Endothelial cell of umbilical vein (primary cell): ENCODE measurements around the gene RPL15. TPM values are rescaled to one million over a fixed set of nuclear protein-coding genes. Genes with fewer than 3 reads are reported as not detected.

Experiments used
- BruUV-seq: library from RNA; stranded (reverse); fragments of 400-500 nt; replicated peaks from 2 replicates; lab custom pipeline; 2021; lab: Mats Ljungman, UMichigan
- CTCF ChIA-PET: fragments of 300-600, 350-600 bp; sonication (Branson Sonifier 250); formaldehyde crosslinking; loops from one replicate; lab custom pipeline; 2021; ENCODE audit warnings: antibody characterized with exemption, inconsistent platforms; lab: Charles Lee
- POLR2A ChIA-PET: fragments of 300-600, 350-600 bp; sonication (Branson Sonifier 250); formaldehyde crosslinking; loops from one replicate; lab custom pipeline; 2021; ENCODE audit warnings: antibody characterized with exemption, inconsistent platforms; lab: Charles Lee
- DNase-seq: peaks from one replicate; pipeline ENCODE4 v3.0.0-alpha.2; 2011; ENCODE audit warnings: low read depth, low spot score
- FAIRE-seq: peaks from 2 replicates; lab custom pipeline; 2011; peaks lifted over from hg19 to GRCh38; lab: Jason Lieb, UNC
- H2AFZ ChIP-seq: 2 replicates; pipeline ENCODE4 v1.6.0; 2012; ENCODE audit warnings: low read depth, low read length, control low read depth, inconsistent platforms
- H3K27ac ChIP-seq: 2 replicates; pipeline ENCODE4 v1.5.1; 2011; ENCODE audit warnings: low read depth, mild to moderate bottlenecking, control low read depth, low read length, moderate library complexity; ENCODE audit not compliant: insufficient read depth
- H3K27me3 ChIP-seq, 2 experiments: 2 replicates each; pipeline versions ENCODE4 v1.6.0 to v1.6.1; 2011; ENCODE audit warnings: low read length in 2 of 2, mixed read lengths in 1 of 2; ENCODE audit not compliant: control insufficient read depth in 2 of 2, insufficient read depth in 2 of 2
- H3K36me3 ChIP-seq, 2 experiments: 2 replicates in 1 of 2; 3 replicates in 1 of 2; pipeline ENCODE4 v1.5.1; 2011; ENCODE audit warnings: low read length in 2 of 2, mild to moderate bottlenecking in 1 of 2, moderate library complexity in 1 of 2; ENCODE audit not compliant: control insufficient read depth in 2 of 2, insufficient read depth in 2 of 2; ENCODE audit errors: extremely low read depth in 1 of 2
- H3K4me1 ChIP-seq: 3 replicates; pipeline ENCODE4 v1.5.1; 2011; ENCODE audit warnings: mild to moderate bottlenecking, low read length; ENCODE audit not compliant: control insufficient read depth, insufficient read depth; ENCODE audit errors: extremely low read depth
- H3K4me2 ChIP-seq: 2 replicates; pipeline ENCODE4 v1.6.1; 2011; ENCODE audit warnings: low read length, control low read depth, mixed read lengths; ENCODE audit not compliant: insufficient read depth
- H3K4me3 ChIP-seq, 3 experiments: fragments of 200-600 bp in 1 of 3; sonication (generic), shearing (Covaris generic) in 1 of 3; replicated peaks in 1 of 3; 2 replicates each; pipeline ENCODE4 v1.5.1; 2011 to 2016; ENCODE audit warnings: control low read depth in 3 of 3, low read length in 3 of 3, mild to moderate bottlenecking in 2 of 3, inconsistent platforms in 1 of 3, low read depth in 1 of 3, moderate library complexity in 1 of 3; ENCODE audit not compliant: insufficient read depth in 1 of 3
- H3K79me2 ChIP-seq: 2 replicates; pipeline ENCODE4 v1.6.0; 2012; ENCODE audit warnings: low read length, inconsistent platforms; ENCODE audit not compliant: control insufficient read depth, insufficient read depth
- H3K9ac ChIP-seq: replicated peaks from 2 replicates; pipeline ENCODE3; 2011; ENCODE audit warnings: low read length, control low read depth; ENCODE audit not compliant: insufficient read depth; ENCODE audit errors: extremely low read depth
- H3K9me1 ChIP-seq: replicated peaks from 3 replicates; pipeline ENCODE4 v1.6.0; 2011; ENCODE audit warnings: mild to moderate bottlenecking, low read length; ENCODE audit not compliant: control insufficient read depth, insufficient read depth; ENCODE audit errors: extremely low read depth
- H3K9me3 ChIP-seq: replicated peaks from 2 replicates; pipeline ENCODE4 v1.5.1; 2012; ENCODE audit warnings: low read length, inconsistent platforms; ENCODE audit not compliant: control insufficient read depth, insufficient read depth
- H4K20me1 ChIP-seq: replicated peaks from 2 replicates; pipeline ENCODE3; 2011; ENCODE audit warnings: mild to moderate bottlenecking, low read length; ENCODE audit not compliant: control insufficient read depth, insufficient read depth; ENCODE audit errors: extremely low read depth
- EZH2 ChIP-seq: IDR thresholded peaks from 2 replicates; pipeline ENCODE4 v1.6.1; 2012; ENCODE audit warnings: borderline replicate concordance, low read depth, mild to moderate bottlenecking, moderate library complexity, low read length, inconsistent platforms; ENCODE audit not compliant: severe bottlenecking
- FOS ChIP-seq: IDR thresholded peaks from 2 replicates; pipeline ENCODE4 v1.6.1; 2011; ENCODE audit warnings: mild to moderate bottlenecking, low read length, moderate library complexity, borderline replicate concordance; ENCODE audit not compliant: insufficient read depth
- GATA2 ChIP-seq: IDR thresholded peaks from 2 replicates; pipeline ENCODE4 v1.7.0; 2011; ENCODE audit warnings: low read depth, mild to moderate bottlenecking, moderate library complexity, mixed read lengths, low read length; ENCODE audit not compliant: insufficient read length, insufficient read depth
- JUN ChIP-seq: IDR thresholded peaks from 2 replicates; pipeline ENCODE4 v1.6.1; 2011; ENCODE audit warnings: borderline replicate concordance, low read depth; ENCODE audit not compliant: insufficient read length, insufficient read depth
- MAX ChIP-seq: IDR thresholded peaks from 2 replicates; pipeline ENCODE4 v1.6.1; 2011; ENCODE audit not compliant: insufficient read depth, insufficient read length
- MYC ChIP-seq: IDR thresholded peaks from one replicate; pipeline ENCODE4 v1.6.1; 2011; ENCODE audit warnings: mild to moderate bottlenecking, low read depth, low read length
- POLR2A ChIP-seq: IDR thresholded peaks from 2 replicates; pipeline ENCODE4 v1.6.1; 2012; ENCODE audit warnings: low read depth, mild to moderate bottlenecking, control low read depth, low read length
- POLR2AphosphoS5 ChIP-seq: IDR thresholded peaks from 2 replicates; pipeline ENCODE4 v1.6.1; 2012; ENCODE audit warnings: low read depth, mild to moderate bottlenecking, control low read depth, low read length, moderate library complexity; ENCODE audit not compliant: insufficient read depth
- dilution Hi-C: fragments of 300-500 bp; cut with MboI; formaldehyde crosslinking; loops from one replicate; pipeline ENCODE4 v1.15.0; 2019; ENCODE audit warnings: low sequenced_read_pairs; ENCODE audit not compliant: extremely low pct_ligation_motif_present
- intact Hi-C: fragments of 100-400 bp; cut with micrococcal nuclease; formaldehyde crosslinking; loops from one replicate; pipeline ENCODE4 v1.10.0; 2022
- polyA plus RNA-seq, 4 experiments: library from polyadenylated mRNA; depleted of rRNA in 3 of 4; stranded (reverse) in 3 of 4; unstranded in 1 of 4; fragments of >200 nt; gene quantifications; 2 replicates each; pipeline versions ENCODE4 v1.2.1 to v1.2.3, GENCODE V29; 2011 to 2012; ENCODE audit warnings: missing spikeins in 1 of 4
- total RNA-seq: library from RNA; stranded (reverse); gene quantifications from 2 replicates; pipeline ENCODE4 v1.2.3, GENCODE V29; 2021
- TF ChIP-seq, protein P1 (sequence below), 2 donors: IDR thresholded peaks; 1 replicate in 1 of 2; 2 replicates in 1 of 2; pipeline ENCODE4 v1.5.1; 2011; ENCODE audit warnings: low read length in 2 of 2, mild to moderate bottlenecking in 2 of 2, moderate library complexity in 2 of 2, control low read depth in 1 of 2, inconsistent platforms in 1 of 2, low read depth in 1 of 2; ENCODE audit not compliant: insufficient read depth in 1 of 2; ENCODE audit errors: extremely low read depth in 1 of 2

The RPL15 gene
- total and polyA plus RNA-seq, 2 donors (not counting 3 experiments of a cell fraction or from before 2014, with no cell fraction given), result 1,901 to 5,777 TPM

GRCh38 chr3:23938688-23939087 is 21.8 kb downstream of the RPL15 start:
- Histone ChIP-seq H3K9ac (no peak overlapping the region), H3K27ac (no peak overlapping the region), H3K27me3 (peaks cover 3% of the 10 kb centered on the region in 2 experiments), H4K20me1 (no peaks in the 10 kb centered on the region), H3K36me3 (no peaks in the 10 kb centered on the region), H3K9me1 (no peaks in the 10 kb centered on the region), H3K79me2 (no peaks in the 10 kb centered on the region), H2AFZ (no peak overlapping the region), H3K4me2 (no peak overlapping the region), H3K4me1 (no peaks in the 10 kb centered on the region), H3K4me3 (no peak overlapping the region), H3K9me3 (no peaks in the 10 kb centered on the region)
- BruUV-seq, result no TSS peak
- FAIRE-seq (no peak), DNase-seq (no peak)
- no peak for TF ChIP-seq MAX
- TF ChIP-seq POLR2A, result no peak
- no peak for TF ChIP-seq JUN
- TF ChIP-seq GATA2, result no peak
- no peak for TF ChIP-seq MYC
- TF ChIP-seq EZH2, result no peak
- no peak for TF ChIP-seq POLR2AphosphoS5
- TF ChIP-seq, protein P1, sequence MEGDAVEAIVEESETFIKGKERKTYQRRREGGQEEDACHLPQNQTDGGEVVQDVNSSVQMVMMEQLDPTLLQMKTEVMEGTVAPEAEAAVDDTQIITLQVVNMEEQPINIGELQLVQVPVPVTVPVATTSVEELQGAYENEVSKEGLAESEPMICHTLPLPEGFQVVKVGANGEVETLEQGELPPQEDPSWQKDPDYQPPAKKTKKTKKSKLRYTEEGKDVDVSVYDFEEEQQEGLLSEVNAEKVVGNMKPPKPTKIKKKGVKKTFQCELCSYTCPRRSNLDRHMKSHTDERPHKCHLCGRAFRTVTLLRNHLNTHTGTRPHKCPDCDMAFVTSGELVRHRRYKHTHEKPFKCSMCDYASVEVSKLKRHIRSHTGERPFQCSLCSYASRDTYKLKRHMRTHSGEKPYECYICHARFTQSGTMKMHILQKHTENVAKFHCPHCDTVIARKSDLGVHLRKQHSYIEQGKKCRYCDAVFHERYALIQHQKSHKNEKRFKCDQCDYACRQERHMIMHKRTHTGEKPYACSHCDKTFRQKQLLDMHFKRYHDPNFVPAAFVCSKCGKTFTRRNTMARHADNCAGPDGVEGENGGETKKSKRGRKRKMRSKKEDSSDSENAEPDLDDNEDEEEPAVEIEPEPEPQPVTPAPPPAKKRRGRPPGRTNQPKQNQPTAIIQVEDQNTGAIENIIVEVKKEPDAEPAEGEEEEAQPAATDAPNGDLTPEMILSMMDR (IDR thresholded peaks at IDR 0.05; ENCODE audit: extremely low read depth in 1 of 2, insufficient read depth in 1 of 2, low read depth in 1 of 2, low read length in 2 of 2), result no peak
- no peak for TF ChIP-seq FOS
- intact Hi-C loops (no loop called here), dilution Hi-C loops (no loop called here)
- ChIA-PET CTCF (no interaction called here), POLR2A (interaction anchor here (1.0 kb wide), 1 partner anchor 16 kb away, joined by 4 read pairs; no protein-coding TSS in a partner anchor)
